HPDE6-E6E7 (cell line): Measurements from ENCODE around the gene SNX11.
"Not testable (repeated sequence)": the region's sequence is repeated elsewhere in the genome, so short reads cannot be mapped to it uniquely, and the experiment has no call there.

ENCODE experiments used
- DNase-seq: peaks from one replicate; pipeline ENCODE4 v3.0.0; 2011; ENCODE audit warnings: missing footprints; ENCODE audit errors: extremely low spot score

The SNX11 gene, protein sequence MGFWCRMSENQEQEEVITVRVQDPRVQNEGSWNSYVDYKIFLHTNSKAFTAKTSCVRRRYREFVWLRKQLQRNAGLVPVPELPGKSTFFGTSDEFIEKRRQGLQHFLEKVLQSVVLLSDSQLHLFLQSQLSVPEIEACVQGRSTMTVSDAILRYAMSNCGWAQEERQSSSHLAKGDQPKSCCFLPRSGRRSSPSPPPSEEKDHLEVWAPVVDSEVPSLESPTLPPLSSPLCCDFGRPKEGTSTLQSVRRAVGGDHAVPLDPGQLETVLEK

DNA sequence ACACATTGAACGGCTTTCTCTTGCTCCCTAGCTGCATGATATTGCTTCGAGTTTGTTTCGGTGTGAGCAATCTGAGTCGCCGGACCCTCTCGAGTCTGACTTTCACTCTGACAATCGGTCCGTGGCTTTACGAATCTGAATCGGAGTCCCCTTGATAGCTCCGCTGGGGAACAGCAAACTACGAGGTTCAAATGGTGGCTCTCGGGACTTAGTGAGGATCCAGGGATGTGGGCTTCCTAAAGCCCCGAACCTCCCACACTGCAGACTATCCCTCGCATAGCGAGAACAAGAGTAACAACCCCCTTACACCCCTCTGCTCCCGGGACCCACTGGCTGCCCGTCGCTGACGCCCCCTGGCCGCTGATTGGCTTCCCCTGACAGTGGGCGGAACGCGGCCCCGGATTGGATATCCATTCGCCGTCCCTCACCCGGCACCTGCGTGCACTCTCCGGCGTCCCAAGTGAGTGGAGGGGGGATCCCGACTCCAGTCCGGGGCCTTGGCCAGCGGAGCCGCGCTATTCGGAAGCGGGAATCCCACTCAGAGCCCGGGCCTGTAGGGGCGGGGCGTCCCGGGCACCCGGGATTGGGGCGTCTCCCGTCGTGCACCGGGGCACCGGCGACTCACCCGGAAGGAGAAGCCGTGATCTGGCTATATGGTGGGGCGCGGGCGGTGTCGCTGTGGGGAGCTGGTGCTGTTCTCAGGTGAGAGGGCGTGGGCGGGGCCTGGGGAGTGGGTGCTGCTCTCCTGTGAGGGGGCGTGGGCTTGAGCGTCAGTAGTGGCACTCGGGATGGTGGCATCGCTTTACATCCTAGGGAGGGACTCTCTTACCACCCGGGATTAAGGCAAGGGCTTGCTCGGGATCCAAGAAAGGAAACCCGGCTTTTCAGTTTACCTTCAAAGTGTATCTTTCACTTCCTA lies at the start of gene SNX11:
TSS of gene SNX11 (plus strand) at position 630 of the 919 bp plus-strand sequence. CDS start 4,278 bp downstream, outside the sequence.
- DNase-seq, result peak; percentile 88

DNA sequence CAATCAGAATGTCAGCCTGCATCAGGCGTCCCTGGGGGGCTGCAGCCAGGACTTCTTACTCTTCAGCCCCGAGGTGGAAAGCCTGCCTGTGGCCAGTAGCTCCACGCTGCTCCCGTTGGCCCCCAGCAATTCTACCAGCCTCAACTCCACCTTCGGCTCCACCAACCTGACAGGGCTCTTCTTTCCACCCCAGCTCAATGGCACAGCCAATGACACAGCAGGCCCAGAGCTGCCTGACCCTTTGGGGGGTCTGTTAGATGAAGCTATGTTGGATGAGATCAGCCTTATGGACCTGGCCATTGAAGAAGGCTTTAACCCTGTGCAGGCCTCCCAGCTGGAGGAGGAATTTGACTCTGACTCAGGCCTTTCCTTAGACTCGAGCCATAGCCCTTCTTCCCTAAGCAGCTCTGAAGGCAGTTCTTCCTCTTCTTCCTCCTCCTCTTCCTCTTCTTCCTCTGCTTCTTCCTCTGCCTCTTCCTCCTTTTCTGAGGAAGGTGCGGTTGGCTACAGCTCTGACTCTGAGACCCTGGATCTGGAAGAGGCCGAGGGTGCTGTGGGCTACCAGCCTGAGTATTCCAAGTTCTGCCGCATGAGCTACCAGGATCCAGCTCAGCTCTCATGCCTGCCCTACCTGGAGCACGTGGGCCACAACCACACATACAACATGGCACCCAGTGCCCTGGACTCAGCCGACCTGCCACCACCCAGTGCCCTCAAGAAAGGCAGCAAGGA lies 49.0 kb upstream of the SNX11 start:
- no peak for DNase-seq

GRCh38 chr17:48059125-48059668 lies 48.4 kb upstream of the SNX11 start:
- no peak for DNase-seq

DNA sequence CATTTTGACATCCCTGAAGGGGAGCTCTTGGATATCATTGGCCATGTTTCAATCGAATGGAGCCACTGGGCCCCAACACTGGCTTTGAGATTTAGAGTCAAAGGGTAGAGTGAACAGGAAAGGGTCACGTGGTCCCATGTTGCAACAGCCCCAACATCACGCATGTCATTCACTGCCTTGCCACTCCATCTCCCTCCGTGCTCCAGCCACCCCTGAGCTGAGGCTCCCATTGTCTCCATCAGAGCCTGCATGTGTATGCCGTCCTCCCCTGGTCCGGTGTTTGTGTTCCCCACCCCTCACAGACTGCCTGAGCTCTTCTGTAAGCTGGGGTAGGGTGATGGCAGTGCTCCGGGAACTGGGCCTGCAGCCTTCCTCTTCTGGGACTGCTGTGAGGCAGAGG lies 47.3 kb upstream of the SNX11 start:
- DNase-seq, result no peak

DNA sequence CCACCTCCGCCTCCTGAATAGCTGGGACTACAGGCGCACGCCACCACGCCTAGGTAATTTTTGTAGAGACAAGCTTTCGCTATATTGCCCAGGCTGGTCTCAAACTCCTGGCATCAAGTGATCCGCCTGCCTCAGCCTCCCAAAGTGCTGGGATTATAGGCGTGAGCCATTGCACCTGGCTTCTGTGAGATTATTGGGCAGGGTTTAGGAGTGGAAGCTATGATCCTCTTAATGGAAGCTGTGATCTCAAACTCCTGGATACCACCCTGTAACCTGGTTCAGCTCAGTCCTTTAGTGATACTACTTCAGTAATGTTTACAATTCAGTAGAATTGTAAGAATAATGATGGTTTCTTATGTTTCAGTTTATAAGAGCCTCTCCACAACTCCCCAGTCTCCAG lies 45.3 kb upstream of the SNX11 start:
- no peak for DNase-seq

GRCh38 chr17:48064638-48065037 lies 42.9 kb upstream of the SNX11 start:
- DNase-seq, result no peak

DNA sequence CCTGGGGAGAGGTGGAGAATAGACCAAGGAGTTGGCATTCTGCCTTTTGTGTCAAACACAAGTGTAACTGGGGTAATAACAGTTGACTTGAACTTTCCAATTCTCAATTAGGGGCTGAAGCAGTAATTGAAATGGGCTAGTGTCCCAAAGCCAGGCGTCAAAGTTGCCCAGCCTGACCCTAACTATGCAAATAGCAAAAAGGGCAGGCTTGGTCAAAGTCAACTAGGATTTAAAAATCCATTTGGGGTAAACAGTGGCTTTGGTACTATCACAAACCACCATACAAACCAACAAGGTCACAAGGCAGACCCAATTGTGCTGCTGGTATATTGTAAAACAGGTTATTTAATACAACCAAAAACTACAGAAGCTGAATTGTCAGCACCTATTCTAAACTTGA lies 41.4 kb upstream of the SNX11 start:
- no peak for DNase-seq

DNA sequence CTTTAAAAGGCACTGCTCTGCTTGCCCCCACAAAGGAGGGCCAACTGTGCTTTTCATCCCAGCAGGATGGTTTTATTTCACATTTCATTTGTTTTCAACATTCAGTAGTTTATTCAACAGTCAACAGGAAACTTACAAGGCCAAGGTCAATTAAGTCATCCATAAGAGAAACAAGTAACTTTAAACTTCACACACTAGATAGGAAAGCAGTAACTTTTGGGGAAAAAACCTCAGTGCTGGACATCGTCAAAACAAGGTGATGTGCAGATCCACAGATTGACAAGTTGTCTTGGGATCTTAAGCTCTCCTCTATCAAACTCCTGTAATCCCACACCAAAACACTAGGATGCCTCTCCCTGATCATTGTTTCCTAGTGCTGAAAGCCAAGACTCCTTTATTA lies 40.9 kb upstream of the SNX11 start:
- DNase-seq, result no peak

DNA sequence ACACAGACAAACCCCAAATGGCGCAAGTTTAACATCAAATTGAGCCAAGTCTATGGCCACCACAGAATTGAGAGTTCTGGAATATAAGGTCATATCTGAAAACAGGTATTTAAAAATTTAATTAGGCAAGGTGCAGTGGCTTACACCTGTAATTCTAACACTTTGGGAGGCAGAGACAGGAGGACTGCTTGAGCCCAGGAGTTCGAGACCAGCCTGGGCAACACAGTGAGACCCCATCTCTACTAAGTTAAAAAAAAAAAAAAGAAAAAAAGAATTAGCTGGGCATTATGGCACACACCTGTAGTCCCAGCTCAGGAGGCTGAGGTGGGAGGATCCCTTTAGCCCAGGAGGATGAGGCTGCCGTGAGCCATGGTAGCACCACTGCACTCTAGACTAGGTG lies 40.3 kb upstream of the SNX11 start:
- DNase-seq, result no peak

DNA sequence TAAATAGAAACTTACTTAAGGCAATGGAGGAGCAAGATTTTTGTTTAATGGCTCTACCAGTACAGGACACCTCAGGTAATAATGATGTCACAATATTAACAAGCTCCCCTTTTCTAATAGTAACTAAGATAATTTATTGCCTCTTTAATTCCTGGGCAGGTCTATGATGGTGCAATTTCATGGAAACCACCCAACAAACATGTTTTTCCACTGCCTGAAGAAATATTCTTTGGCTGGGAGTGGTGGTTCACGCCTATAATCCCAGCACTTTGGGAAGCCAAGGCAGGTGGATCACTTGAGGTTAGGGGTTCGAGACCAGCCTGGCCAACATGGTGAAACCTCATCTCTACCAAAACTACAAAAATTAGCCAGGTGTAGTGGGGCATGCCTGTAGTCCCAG lies 39.8 kb upstream of the SNX11 start:
- not testable (repeated sequence) for DNase-seq

GRCh38 chr17:48068491-48068961 lies 39.0 kb upstream of the SNX11 start:
- no peak for DNase-seq

DNA sequence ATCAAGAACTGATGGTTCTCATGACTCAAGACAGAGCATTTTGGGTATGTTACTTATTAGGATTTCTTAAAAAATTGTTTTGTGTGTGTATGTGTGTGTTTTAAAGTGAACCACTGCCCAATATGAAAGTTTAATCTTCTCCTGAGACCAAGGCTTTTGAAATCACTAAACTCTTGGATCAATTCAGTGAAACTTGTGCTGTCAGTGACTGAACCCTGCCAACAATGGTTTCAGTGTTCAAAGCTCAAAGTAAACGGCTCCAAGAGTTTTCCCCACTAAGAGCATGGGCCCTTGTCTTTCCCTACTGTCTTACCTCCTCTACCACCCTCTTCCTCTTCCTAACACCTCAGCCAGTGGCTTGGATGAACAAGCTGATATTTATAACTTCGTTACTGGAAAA lies 37.4 kb upstream of the SNX11 start:
- DNase-seq, result no peak

DNA sequence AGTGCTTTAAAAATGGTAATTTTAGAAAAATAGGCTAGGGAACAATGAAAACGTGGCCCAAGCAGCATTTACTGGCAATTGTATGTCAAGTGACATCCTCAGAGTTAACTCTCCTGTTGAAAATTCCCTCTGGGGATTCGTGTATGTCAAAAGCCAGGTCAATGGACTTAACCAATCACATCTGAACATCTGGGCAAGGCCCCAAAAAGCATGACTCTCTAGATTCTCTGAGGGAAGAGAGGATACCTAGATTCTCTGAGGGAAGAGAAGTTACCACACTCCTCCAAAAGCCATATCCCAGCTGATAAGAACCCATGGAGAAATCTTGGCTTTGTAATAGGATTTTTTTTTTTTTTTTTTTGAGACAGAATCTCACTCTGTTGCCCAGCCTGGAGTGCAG lies 35.9 kb upstream of the SNX11 start:
- DNase-seq, result no peak

- not testable (repeated sequence) for DNase-seq
These were observed 34.8 kb upstream of the SNX11 start for GRCh38 chr17:48072811-48073210.

DNA sequence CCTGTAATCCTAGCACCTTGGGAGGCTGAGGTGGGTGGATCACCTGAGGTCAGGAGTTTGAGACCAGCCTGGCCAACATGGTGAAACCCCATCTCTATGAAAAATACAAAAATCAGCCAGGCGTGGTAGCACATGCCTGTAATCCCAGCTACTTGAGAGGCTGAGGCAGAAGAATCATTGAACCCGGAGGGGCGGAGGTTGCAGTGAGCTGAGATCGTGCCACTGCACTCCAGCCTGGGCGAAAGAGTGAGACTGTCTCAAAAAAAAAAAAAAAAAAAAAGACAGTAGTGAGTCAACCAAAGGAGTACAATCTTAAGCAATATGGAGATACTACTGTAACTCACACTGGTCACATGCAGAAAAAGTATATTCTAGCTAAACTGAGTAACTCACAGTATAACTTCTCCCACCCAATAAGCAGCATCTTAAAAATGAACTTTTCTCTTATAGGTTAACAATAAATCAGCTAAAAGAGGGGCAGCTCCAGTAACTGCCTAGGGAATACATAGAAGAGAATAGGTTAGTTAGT lies 33.9 kb upstream of the SNX11 start:
- DNase-seq, result not testable (repeated sequence)

DNA sequence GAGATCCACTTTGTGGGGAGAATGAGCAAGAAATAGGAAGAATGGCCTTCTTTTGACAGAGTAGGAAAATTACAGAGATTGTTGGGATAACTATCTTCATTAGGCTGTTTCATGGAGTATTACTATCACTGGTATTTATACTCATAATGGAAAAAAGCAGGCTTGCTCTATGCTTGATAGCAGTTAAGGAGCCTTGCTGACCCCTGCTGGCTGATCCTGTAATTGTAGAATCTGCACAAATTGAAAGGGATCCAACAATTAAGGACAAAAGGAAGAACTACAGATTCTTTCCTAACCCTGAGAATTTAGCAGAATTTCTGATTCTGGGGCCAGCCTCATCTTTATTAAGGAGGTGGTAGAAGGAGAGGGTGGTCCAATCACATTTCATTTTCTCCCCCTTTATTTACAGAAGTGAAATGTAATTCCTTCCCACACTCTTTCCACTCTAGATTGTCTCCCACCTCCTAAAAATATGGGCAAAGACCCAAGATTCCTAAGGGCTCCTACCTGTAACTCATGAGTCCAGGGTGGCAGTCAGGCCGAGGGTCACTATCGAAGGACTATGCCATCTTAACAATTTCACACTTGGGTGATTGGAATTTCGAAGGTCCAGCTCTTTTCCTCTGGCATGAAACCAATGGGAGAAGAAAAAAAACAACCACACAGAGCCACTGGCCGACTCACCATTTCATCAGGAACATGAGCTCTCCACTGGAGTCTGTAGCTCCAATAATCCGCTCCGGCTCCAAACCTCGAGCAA lies 33.1 kb upstream of the SNX11 start:
- no peak for DNase-seq

GRCh38 chr17:48077152-48077551 lies 30.4 kb upstream of the SNX11 start:
- not testable (repeated sequence) for DNase-seq

GRCh38 chr17:48081858-48082257 lies 25.7 kb upstream of the SNX11 start:
- DNase-seq, result no peak

GRCh38 chr17:48084932-48085331 lies 22.6 kb upstream of the SNX11 start:
- no peak for DNase-seq

- no peak for DNase-seq
These were observed 14.1 kb upstream of the SNX11 start for GRCh38 chr17:48093341-48094045.
